ENCODE data around the gene ASCL1. TPM values are rescaled to one million over a fixed set of nuclear protein-coding genes. Genes with fewer than 3 reads are reported as not detected.

Gene ASCL1
- total and polyA plus RNA-seq, 10 of the 15 experiments (the other 5 are each of a cell fraction or from before 2014, with no cell fraction given): 10.6 to 61.1 (median 20.5) TPM

GRCh38 chr12:102955926-102956737 is 1.3 kb upstream of the ASCL1 start (continued):
- TF ChIP-seq TAF1 (IDR thresholded peaks at IDR 0.05; ENCODE audit: borderline replicate concordance, low read depth, low read length) (no peak), BACH1 (IDR thresholded peaks at IDR 0.05; ENCODE audit: borderline replicate concordance) (0 out of 2 replicates have a peak, but pooled peaks have one; percentile 58)

- BruUV-seq (replicated peaks): TSS peak; percentile 87
- no peaks in the 10 kb centered on the region for H4K20me1 ChIP-seq (ENCODE audit: control insufficient read depth, insufficient read depth)
- no peak overlapping the region for H3K27ac ChIP-seq (ENCODE audit: control insufficient read depth, insufficient read depth)
- no peak overlapping the region for H3K9ac ChIP-seq (ENCODE audit: control insufficient read depth, insufficient read depth, low read length)
- TF ChIP-seq NR2F1 (conservative IDR thresholded peaks at IDR 0.05) (peak; percentile 35; the same call in 1 of the 2 replicates), GATAD2B (conservative IDR thresholded peaks at IDR 0.05; ENCODE audit: low read depth) (no peak), RUNX3 (IDR thresholded peaks at IDR 0.05; ENCODE audit: low read length) (no peak), EED (IDR thresholded peaks at IDR 0.05; ENCODE audit: low read depth) (no peak), RELA (IDR thresholded peaks at IDR 0.05; ENCODE audit: borderline replicate concordance, partially characterized antibody) (no peak), MEF2A (IDR thresholded peaks at IDR 0.05; ENCODE audit: insufficient read depth, low read depth, low read length) (no peak), SMAD1 (IDR thresholded peaks at IDR 0.05; ENCODE audit: low read depth, partially characterized antibody) (no peak), CREM (IDR thresholded peaks at IDR 0.05; ENCODE audit: low read depth) (no peak), WRNIP1 (IDR thresholded peaks at IDR 0.05; ENCODE audit: borderline replicate concordance, low read depth, low read length) (no peak), MLLT1 (IDR thresholded peaks at IDR 0.05) (peak; percentile 46), NBN (IDR thresholded peaks at IDR 0.05) (0 out of 2 replicates have a peak, but pooled peaks have one; percentile 28), ETV6 (conservative IDR thresholded peaks at IDR 0.05 in 1 of 2, IDR thresholded peaks at IDR 0.05 in 1 of 2; ENCODE audit: borderline replicate concordance in 1 of 2, low read depth in 1 of 2) (no peak)
- H3K9me3 ChIP-seq (replicated peaks; ENCODE audit: control insufficient read depth, insufficient read depth, low read length): no peaks in the 10 kb centered on the region; the same call in 2 of the 3 replicates
- ATAC-seq (no peak), DNase-seq (ENCODE audit: low read depth, low spot score) (no peak), FAIRE-seq (no peak)
- H2AFZ ChIP-seq (ENCODE audit: control insufficient read depth, low read depth, low read length): peak overlapping the region; percentile 24
- intact Hi-C loops (cut with micrococcal nuclease; ENCODE audit: unreplicated experiment): loop anchor here (5.0 kb wide), 2 partner anchors 415 to 485 kb away; no protein-coding TSS in a partner anchor
- peaks cover 8% of the 10 kb centered on the region for H3K4me1 ChIP-seq (ENCODE audit: control insufficient read depth, insufficient read depth, low read length)
- peak overlapping the region; percentile 81 for H3K4me3 ChIP-seq
- no peaks in the 10 kb centered on the region for H3K36me3 ChIP-seq (ENCODE audit: control insufficient read depth in 2 of 2, insufficient read depth in 2 of 2, low read length in 1 of 2)
- peaks cover 0 to 22% of the 10 kb centered on the region in 2 experiments; a peak in 2 of 4 replicates for H3K27me3 ChIP-seq (replicated peaks in 1 of 2; ENCODE audit: control insufficient read depth in 2 of 2, insufficient read depth in 2 of 2, low read length in 1 of 2)
- in situ Hi-C loops (cut with MboI): no loop called here
- CTCF ChIA-PET: interaction anchor here (0.6 to 1.2 kb wide), 4 partner anchors 74 to 982 kb away, joined by 3 to 4 read pairs (median 3); no protein-coding TSS in a partner anchor
- peak overlapping the region; percentile 80 for H3K4me2 ChIP-seq (ENCODE audit: control insufficient read depth, insufficient read depth)
- SMC1A ChIA-PET (ENCODE audit: uncharacterized antibody, unreplicated experiment): interaction anchor here (1.0 to 2.3 kb wide), 5 partner anchors 17 to 158 kb away, joined by 3 to 9 read pairs (median 4); no protein-coding TSS in a partner anchor
- no peaks in the 10 kb centered on the region for H3K79me2 ChIP-seq (ENCODE audit: control insufficient read depth, insufficient read depth, low read length)
- POLR2A ChIA-PET: interaction anchor here (0.6 to 1.6 kb wide), 4 partner anchors 9 to 548 kb away, joined by 3 to 5 read pairs (median 4); no protein-coding TSS in a partner anchor
- RAD21 ChIA-PET (ENCODE audit: unreplicated experiment): interaction anchor here (0.8 to 1.8 kb wide), 4 partner anchors 35 to 224 kb away, joined by 3 to 6 read pairs (median 4); no protein-coding TSS in a partner anchor
- 24% methylated on average over 19 of the region's 19 CpGs for WGBS (ENCODE audit: insufficient coverage, insufficient replicate concordance, low lambda C conversion rate, missing lambda C conversion rate)
Observed at GRCh38 chr12:102956738-102957327, 641 bp upstream of the ASCL1 start.
